ENCODE measurements around the gene TTC39A.

TTC39A gene

DNA sequence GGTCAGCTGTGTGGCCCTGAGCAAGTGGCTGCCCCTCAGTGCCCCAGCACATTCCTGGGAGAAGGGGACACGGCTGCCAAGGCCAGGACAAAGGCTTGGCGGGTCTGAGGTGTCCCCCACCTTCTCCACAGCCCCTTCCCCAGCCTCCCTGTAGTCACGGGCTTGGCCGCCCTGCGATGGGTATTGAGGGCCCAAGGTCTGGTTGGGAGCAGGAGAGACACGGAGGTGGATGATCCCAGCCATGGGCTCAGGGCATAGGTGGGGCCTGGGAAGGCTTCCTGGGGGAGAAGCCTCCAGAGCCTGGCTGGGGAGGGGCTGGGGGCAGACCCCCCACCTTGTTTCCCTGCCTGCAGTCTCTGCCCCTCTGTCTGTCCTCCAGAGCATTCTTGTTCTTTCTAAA lies 27.0 kb downstream of the TTC39A start:
- Histone ChIP-seq H3K27ac (ENCODE audit: low read depth, low read length) (no peak overlapping the region), H3K9ac (ENCODE audit: low read depth, low read length) (no peak overlapping the region)

DNA sequence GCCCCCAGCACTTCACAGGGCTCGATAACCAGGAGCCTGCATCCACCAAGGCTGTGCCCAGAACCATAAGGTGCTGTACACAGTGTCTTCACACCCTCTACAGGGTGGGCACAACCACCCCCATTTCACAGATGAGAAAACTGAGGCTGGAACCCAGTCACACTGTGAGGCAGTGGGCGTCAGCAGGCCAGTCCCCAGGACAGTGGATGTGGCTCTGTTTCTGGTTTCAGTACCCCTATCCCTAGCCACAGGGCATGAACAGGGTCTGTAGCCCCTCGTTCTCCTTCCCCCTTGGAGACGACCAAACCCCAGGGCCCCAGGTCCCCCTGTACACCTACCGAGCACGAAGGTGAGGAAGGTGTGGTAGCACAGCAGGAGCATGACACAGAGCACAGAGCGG lies 27.6 kb downstream of the TTC39A start:
- Histone ChIP-seq H3K27me3 (ENCODE audit: insufficient read depth, low read length) (no peaks in the 10 kb centered on the region), H3K4me1 (ENCODE audit: insufficient read depth, low read length) (no peaks in the 10 kb centered on the region; the same call in 1 of the 2 replicates), H3K4me3 (ENCODE audit: low read length) (no peak overlapping the region), H3K27ac (ENCODE audit: low read depth, low read length) (no peak overlapping the region), H3K9me3 (ENCODE audit: insufficient read depth, low read depth, low read length) (no peaks in the 10 kb centered on the region), H3K36me3 (ENCODE audit: insufficient read depth, low read length) (no peaks in the 10 kb centered on the region), H3K9ac (ENCODE audit: low read depth, low read length) (no peak overlapping the region)
- 84% methylated on average over 6 of the region's 7 CpGs for WGBS

More for the DNA sequence above, 27.0 kb downstream of the TTC39A start:
- Histone ChIP-seq H3K36me3 (ENCODE audit: insufficient read depth, low read length) (no peaks in the 10 kb centered on the region), H3K4me1 (ENCODE audit: insufficient read depth, low read length) (no peaks in the 10 kb centered on the region; the same call in 1 of the 2 replicates), H3K27me3 (ENCODE audit: insufficient read depth, low read length) (no peaks in the 10 kb centered on the region), H3K4me3 (ENCODE audit: low read length) (no peak overlapping the region), H3K9me3 (ENCODE audit: insufficient read depth, low read depth, low read length) (no peaks in the 10 kb centered on the region)
- 84% methylated on average over 6 of the region's 6 CpGs for WGBS

DNA sequence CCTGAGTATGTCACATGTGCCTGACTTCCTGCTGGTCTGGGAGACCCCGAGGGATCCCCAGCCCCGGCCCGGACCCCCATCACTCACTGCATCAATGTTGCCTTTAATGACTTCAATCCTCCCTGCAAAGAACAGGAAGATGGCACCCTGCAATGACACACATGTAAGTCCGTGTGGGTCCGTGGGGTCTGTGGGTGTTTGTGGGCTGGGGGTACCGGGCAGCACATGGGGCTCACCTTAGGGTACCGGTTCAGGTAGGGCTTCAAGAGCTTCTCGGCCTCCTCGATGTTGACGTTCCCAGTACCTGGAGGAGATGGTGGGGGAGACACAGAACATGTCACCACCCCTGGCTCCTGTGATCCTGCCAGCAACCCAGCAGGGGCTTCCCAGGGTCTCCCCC lies 28.1 kb downstream of the TTC39A start:
- H3K4me1 ChIP-seq (ENCODE audit: insufficient read depth, low read length), result no peaks in the 10 kb centered on the region; the same call in 1 of the 2 replicates
- no peak overlapping the region for H3K4me3 ChIP-seq (ENCODE audit: low read length)
- H3K27me3 ChIP-seq (ENCODE audit: insufficient read depth, low read length), result no peaks in the 10 kb centered on the region
- H3K27ac ChIP-seq (ENCODE audit: low read depth, low read length), result no peak overlapping the region
- 94% methylated on average over 10 of the region's 10 CpGs for WGBS
- H3K9ac ChIP-seq (ENCODE audit: low read depth, low read length), result no peak overlapping the region
- no peaks in the 10 kb centered on the region for H3K36me3 ChIP-seq (ENCODE audit: insufficient read depth, low read length)
- H3K9me3 ChIP-seq (ENCODE audit: insufficient read depth, low read depth, low read length), result no peaks in the 10 kb centered on the region

DNA sequence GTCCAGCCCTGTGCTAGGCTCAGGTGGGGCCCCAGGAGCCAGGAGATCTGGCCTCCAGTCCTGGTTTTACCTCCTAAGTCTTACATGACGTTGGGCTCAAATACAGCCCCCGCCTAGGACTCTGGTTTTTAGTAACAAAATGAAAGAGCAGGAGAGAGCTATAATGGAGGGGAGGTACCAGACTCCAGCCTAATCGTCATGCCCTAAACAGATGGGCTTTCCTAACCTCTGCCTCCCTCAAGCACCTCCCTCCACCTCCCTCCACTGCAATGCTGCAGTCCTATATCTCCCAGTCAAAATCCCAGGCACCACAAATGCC lies 28.6 kb downstream of the TTC39A start:
- Histone ChIP-seq H3K9ac (ENCODE audit: low read depth, low read length) (no peak overlapping the region), H3K4me3 (ENCODE audit: low read length) (no peak overlapping the region), H3K4me1 (ENCODE audit: insufficient read depth, low read length) (no peaks in the 10 kb centered on the region; the same call in 1 of the 2 replicates), H3K36me3 (ENCODE audit: insufficient read depth, low read length) (no peaks in the 10 kb centered on the region), H3K27me3 (ENCODE audit: insufficient read depth, low read length) (no peaks in the 10 kb centered on the region), H3K27ac (ENCODE audit: low read depth, low read length) (no peak overlapping the region), H3K9me3 (ENCODE audit: insufficient read depth, low read depth, low read length) (no peaks in the 10 kb centered on the region)
- WGBS, result 86% methylated on average over 3 of the region's 3 CpGs

DNA sequence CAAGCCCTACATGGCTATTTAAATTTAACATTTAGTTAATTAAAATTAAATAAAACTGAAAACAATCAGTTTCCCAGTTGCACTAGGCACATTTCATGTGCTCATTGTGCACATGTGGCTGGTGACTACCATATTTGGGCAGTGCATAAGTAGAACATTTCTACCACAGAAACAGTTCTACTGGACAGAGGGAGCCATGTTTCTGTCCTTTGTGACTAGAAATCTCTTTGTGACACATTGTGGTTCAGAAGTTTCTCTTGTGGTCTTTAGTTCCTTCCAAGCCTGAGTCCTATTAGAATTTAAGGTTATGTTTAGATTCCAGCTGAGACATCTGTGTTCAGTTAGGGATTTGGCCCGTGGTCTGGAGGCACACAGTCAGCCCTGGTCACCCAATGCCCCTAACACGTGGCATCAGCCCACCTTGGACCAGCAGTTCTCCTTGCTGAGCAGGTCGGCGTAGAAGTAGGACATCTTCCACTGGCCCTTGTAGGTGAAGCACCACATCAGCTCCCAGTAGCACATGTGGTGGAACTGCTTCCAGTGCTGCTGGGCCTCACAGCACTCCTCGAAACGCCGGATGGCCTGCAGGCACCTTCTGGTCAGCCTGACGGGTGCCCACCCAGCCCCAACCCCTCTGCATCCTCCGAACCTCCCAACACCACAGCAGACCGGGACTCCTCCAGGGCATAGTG lies 29.1 kb downstream of the TTC39A start:
- no peak overlapping the region for H3K4me3 ChIP-seq (ENCODE audit: low read length)
- H3K27me3 ChIP-seq (ENCODE audit: insufficient read depth, low read length), result no peaks in the 10 kb centered on the region
- H3K9me3 ChIP-seq (ENCODE audit: insufficient read depth, low read depth, low read length), result no peaks in the 10 kb centered on the region
- no peaks in the 10 kb centered on the region for H3K36me3 ChIP-seq (ENCODE audit: insufficient read depth, low read length)
- H3K27ac ChIP-seq (ENCODE audit: low read depth, low read length), result no peak overlapping the region
- 90% methylated on average over 10 of the region's 10 CpGs for WGBS
- H3K4me1 ChIP-seq (ENCODE audit: insufficient read depth, low read length), result peaks cover 4% of the 10 kb centered on the region
- no peak overlapping the region for H3K9ac ChIP-seq (ENCODE audit: low read depth, low read length)

DNA sequence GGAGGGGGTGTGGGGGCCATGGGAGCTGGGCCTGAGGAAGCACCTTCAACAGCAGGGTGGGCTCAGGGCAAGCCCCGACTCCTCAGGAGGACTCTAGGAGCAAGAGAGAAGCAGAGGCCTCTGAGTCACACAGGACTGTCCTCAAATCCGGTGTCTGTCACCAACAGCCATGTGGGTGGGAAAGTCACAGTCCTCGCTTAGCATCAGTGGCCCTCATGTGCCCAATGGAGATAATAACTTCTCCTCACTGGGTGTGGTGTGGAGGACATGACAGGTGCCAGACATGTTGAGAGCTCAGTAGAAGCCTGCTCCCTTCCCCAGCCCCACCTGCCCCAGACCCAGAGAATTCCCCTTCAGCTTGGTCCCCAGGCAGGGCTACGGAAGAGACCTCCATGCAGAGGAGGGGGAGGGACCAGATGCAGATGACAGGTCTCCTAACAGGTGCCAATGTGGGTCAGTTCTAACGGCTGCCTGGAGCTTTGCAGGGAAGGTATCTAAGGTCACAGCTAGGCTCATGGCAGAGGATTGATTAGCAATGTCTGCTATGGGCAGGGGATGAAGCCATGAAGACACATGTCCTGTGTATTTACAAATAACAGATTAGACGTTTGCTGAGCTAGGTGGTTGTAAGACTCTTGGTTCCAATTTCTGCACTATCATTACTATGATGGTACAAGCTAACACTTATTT lies 30.2 kb downstream of the TTC39A start:
- Histone ChIP-seq H3K27ac (ENCODE audit: low read depth, low read length) (no peak overlapping the region), H3K27me3 (ENCODE audit: insufficient read depth, low read length) (no peaks in the 10 kb centered on the region), H3K4me3 (ENCODE audit: low read length) (no peak overlapping the region), H3K4me1 (ENCODE audit: insufficient read depth, low read length) (peaks cover 7% of the 10 kb centered on the region), H3K9ac (ENCODE audit: low read depth, low read length) (no peak overlapping the region), H3K9me3 (ENCODE audit: insufficient read depth, low read depth, low read length) (no peaks in the 10 kb centered on the region), H3K36me3 (ENCODE audit: insufficient read depth, low read length) (no peaks in the 10 kb centered on the region)
- WGBS, result 91% methylated on average over 6 of the region's 6 CpGs

DNA sequence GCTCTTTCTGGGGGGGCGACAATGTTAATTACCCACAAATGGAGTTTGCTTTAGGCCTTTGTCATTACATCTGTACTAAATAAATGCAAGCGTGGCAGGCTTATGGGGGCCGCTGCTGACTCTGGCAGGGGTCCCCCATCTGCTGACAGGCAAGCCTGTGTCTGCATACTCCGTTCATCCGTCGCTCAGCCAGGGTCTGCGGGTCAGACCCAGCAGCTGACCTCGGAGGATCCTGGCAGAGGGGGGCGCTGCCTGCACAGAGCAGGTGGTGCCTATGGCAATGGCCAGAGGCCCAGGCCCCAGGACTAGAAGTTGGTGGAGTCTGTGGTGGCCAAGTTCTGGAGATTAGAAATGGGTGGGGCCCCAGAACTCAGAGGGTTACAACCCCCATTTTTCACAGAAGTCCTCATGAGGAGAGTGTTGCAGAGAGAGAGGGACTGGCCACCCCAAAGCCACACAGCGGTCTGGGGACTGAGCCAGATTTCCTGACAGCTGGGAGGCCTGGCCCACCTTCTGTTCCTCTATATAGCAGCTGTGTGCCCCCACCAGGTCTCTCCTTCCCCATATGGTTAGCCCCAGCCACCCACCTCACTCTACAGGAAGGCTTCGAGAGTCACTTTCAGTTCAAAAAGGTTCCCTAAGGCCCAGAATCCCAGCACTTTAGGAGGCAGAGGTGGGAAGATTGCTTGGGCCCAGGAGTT lies 31.0 kb downstream of the TTC39A start:
- no peaks in the 10 kb centered on the region for H3K9me3 ChIP-seq (ENCODE audit: insufficient read depth, low read depth, low read length)
- peaks cover 7% of the 10 kb centered on the region for H3K4me1 ChIP-seq (ENCODE audit: insufficient read depth, low read length)
- no peaks in the 10 kb centered on the region for H3K36me3 ChIP-seq (ENCODE audit: insufficient read depth, low read length)
- no peak overlapping the region for H3K9ac ChIP-seq (ENCODE audit: low read depth, low read length)
- no peaks in the 10 kb centered on the region for H3K27me3 ChIP-seq (ENCODE audit: insufficient read depth, low read length)
- 94% methylated on average over 11 of the region's 11 CpGs for WGBS
- H3K27ac ChIP-seq (ENCODE audit: low read depth, low read length), result no peak overlapping the region
- no peak overlapping the region for H3K4me3 ChIP-seq (ENCODE audit: low read length)

DNA sequence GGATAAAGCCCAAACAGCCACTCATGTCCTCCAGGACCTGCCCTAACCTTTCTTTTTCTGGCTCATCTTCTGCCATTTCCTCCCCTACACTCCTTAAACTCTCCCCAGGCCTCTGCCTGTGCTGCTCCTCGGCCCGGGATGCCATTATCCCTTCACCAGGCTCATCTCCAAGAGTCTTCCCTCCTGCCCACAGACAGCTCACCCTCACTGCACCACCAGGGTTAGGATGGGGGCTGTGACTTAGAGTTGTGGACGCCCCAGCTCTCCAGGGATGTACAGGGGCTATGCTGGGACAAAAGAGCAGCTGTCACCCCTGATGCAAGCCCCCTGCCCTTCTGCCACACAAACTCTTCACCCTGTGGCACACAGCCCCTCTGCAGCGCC lies 32.0 kb downstream of the TTC39A start:
- no peaks in the 10 kb centered on the region for H3K36me3 ChIP-seq (ENCODE audit: insufficient read depth, low read length)
- H3K9me3 ChIP-seq (ENCODE audit: insufficient read depth, low read depth, low read length), result no peaks in the 10 kb centered on the region
- H3K9ac ChIP-seq (ENCODE audit: low read depth, low read length), result no peak overlapping the region
- H3K27me3 ChIP-seq (ENCODE audit: insufficient read depth, low read length), result no peaks in the 10 kb centered on the region
- H3K4me1 ChIP-seq (ENCODE audit: insufficient read depth, low read length), result peaks cover 7% of the 10 kb centered on the region
- 89% methylated on average over 4 of the region's 4 CpGs for WGBS
- H3K4me3 ChIP-seq (ENCODE audit: low read length), result no peak overlapping the region
- no peak overlapping the region for H3K27ac ChIP-seq (ENCODE audit: low read depth, low read length)

DNA sequence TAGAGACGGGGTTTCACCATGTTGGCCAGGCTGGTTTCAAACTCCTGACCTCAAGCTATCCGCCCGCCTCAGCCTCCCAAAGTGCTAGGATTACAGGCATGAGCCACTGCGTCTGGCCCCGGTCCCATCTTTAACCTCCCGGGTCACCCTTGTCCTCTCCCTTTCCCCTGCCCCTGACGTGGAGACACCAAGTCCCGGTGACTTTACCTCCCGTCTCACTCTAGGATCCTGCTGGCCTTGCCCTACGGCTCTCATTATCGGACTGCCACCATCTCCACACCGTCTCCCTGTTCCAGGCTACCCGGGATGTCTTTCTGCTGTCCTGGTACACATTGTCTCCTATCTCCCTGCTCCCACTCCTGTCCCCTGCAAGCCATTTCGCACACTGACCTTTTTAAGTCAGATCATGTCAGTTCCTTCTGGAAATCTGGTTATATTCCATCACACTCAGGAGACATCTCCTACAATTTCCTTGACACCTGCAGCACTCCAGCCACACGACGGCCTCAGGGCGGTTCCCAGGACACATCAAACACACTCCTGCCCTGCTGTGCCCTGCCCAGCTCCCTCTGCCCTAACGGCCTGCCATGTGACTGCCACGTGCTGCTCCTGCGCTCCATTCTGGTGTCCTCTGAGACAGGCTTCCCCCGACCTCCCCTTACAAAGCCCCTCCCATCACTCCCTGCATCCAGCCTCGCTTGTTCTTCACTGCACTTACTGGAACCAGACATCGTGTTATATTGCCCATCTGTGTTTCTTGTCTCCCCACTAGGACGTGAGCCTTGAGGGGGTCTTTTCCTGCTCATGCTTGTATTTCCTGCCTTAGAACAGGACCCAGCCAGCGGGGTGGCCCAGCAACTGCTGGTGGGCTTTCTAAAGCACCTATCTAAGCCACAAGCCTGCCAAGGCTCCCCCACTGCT lies 32.7 kb downstream of the TTC39A start:
- no peak overlapping the region for H3K9ac ChIP-seq (ENCODE audit: low read depth, low read length)
- H3K4me3 ChIP-seq (ENCODE audit: low read length), result no peak overlapping the region
- no peaks in the 10 kb centered on the region for H3K27me3 ChIP-seq (ENCODE audit: insufficient read depth, low read length)
- WGBS, result 90% methylated on average over 25 of the region's 25 CpGs
- H3K27ac ChIP-seq (ENCODE audit: low read depth, low read length), result no peak overlapping the region
- H3K9me3 ChIP-seq (ENCODE audit: insufficient read depth, low read depth, low read length), result no peaks in the 10 kb centered on the region
- no peaks in the 10 kb centered on the region for H3K36me3 ChIP-seq (ENCODE audit: insufficient read depth, low read length)
- H3K4me1 ChIP-seq (ENCODE audit: insufficient read depth, low read length), result peaks cover 7% of the 10 kb centered on the region

DNA sequence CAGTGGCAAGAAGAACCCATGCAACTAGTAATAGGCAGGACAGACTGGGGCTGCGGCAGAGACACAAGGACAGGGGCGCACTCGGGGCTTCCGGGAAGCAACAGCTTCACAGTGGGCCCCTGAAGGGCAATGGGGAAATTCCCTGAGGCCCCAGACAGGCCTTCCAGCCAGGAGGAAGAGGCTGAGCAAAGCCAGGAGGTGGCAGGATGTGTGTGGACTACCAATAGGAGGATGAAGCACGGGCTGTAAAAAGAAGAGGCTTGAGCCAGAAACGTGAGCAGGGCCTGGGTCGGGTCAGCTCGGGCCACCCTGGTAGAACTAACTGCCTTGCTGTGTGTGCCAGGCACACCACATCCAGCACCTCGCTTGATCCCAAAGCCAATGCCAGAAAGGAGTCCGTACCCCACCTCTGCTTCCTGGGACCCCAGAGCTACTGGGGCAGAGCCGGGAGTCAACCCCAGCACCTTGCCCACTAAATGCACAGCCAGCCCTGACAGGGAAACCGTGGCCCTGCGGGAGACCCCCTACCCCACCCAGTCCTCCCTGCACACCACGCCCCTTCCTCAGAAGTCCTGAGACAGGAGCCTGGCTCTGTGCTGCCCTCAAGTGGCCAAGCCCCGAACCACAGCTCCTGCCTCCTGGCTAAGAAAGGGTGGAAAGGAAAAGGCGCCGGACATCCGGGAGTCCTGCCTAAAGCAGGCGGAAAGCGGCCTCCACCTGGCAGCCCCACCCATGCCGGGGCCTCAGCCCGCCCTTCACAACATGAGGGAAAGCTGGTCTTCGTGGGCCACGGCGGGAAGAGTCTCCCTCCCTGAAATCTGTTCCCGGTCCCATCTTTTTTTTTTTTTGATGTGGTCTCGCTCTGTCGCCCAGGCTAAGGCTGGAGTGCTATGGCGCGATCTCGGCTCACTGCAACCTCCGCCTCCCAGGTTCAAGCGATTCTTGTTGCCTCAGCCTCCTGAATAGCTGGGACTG lies 33.7 kb downstream of the TTC39A start:
- no peaks in the 10 kb centered on the region for H3K27me3 ChIP-seq (ENCODE audit: insufficient read depth, low read length)
- 43% methylated on average over 33 of the region's 33 CpGs for WGBS
- H3K9ac ChIP-seq (ENCODE audit: low read depth, low read length), result no peak overlapping the region
- H3K9me3 ChIP-seq (ENCODE audit: insufficient read depth, low read depth, low read length), result no peaks in the 10 kb centered on the region
- no peaks in the 10 kb centered on the region for H3K36me3 ChIP-seq (ENCODE audit: insufficient read depth, low read length)
- H3K4me1 ChIP-seq (ENCODE audit: insufficient read depth, low read length), result peaks cover 7% of the 10 kb centered on the region
- no peak overlapping the region for H3K27ac ChIP-seq (ENCODE audit: low read depth, low read length)
- no peak overlapping the region for H3K4me3 ChIP-seq (ENCODE audit: low read length)
